Hippocampal formation (tissue), 2 donors: ENCODE measurements around the gene RCN1.
"Not testable (repeated sequence)": the region's sequence is repeated elsewhere in the genome, so short reads cannot be mapped to it uniquely, and the experiment has no call there.

Source experiments
- DNase-seq, 2 donors: peaks; one replicate each; lab custom pipeline; 2025; lab: John Stamatoyannopoulos, UW

The RCN1 gene

DNA sequence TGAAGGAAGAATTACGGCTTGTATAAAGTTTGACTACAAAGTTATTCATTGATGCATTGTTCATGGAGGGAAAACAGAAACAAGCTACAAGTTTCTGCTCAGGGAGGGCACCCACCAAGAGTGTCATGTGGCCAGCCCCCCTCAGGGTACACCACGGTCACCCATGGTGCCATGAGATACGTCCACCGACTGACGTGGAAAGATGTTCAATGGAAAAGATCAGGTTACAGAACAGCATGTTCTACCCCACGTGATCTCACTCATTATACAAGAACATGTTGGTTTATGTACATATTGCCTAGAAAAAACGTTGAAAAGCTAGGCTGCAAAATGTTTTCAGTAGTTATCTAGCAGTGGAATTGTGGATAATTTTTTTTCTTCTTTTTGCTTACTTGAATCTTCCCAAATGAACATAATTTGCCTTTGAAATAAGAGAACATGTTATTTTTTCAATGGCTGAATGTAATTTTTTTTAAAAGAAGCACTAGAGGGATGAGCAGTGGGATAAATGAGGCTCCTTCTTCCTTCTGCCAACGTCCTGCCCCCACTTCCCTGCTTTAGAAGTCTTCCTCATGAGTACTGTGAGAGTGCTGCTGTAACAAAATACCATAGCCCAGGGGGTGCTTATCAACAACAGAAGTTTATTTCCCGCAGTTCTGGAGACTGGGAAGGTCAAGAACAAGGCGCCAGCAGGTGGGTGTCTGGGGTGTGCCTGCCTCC lies 22.5 kb downstream of the RCN1 start:
- DNase-seq: no peak

DNA sequence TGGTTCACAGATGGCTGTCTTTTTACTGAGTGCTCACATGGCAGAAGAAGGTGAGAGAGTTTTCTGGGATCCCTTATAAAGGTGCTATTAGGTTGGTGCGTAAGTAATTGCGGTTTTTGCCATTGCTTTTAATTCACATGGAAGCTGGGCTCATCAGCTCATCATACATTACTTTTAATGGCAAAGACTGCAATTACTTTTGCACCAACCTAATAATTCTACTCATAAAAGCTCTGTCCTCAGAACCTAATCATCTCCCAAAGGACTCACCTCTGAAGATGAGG lies 23.0 kb downstream of the RCN1 start:
- no peak for DNase-seq

DNA sequence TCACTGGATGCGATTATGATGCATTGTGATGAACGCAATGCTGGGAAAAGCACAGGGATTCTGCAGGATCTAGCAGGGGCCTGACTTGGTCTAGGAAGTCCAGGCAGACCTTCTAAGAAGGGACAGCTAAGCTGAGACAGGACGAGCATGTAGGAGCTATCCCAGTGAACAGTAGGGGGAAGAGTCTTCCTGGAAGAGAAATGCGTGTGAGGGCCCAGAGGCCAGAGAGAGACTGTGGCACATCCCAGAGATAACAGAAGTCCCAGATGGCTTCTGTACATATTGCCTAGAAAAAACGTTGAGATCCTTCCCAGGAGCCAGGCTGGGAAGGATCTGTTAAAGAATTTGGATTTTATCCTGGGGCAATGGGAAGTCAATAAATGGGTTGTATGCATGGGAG lies 24.6 kb downstream of the RCN1 start:
- no peak for DNase-seq

DNA sequence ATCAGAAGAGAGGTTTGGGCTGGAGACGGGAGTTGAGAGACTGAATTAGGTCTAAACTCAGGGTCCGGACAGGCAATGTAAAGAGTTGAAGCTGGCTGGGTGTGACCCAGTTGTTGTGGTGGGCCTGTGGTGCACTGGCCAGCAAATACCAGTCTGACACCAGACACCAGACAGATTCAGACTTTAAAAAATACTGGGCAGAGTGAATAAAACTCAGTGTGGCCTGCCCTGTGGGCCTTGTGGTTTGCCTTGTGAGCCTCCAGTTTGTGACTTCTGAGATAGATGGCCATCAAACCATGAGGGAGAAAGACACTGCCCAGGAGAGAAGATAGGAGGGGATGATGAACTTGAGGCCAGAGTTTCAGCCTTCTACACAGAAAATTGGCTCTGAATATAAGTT lies 25.8 kb downstream of the RCN1 start:
- DNase-seq: no peak

GRCh38 chr11:32118025-32118974 lies 27.4 kb downstream of the RCN1 start:
- no peak for DNase-seq

DNA sequence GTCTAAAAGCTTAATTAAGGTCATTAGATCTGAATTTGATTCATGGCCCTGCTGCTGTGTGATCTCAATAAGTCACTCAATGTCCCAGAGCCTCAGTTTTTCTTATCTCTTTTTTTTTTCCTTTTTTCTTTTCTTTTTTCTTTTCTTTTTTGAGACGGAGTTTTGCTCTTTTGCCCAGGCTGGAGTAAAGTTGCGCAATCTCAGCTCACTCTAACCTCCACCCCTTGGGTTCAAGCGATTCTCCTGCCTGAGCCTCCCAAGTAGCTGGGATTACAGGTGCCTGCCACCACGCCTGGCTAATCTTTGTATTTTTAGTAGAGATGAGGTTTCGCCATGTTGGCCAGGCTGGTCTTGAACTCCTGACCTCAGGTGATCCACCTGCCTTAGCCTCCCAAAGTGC lies 28.3 kb downstream of the RCN1 start:
- DNase-seq: not testable (repeated sequence)

DNA sequence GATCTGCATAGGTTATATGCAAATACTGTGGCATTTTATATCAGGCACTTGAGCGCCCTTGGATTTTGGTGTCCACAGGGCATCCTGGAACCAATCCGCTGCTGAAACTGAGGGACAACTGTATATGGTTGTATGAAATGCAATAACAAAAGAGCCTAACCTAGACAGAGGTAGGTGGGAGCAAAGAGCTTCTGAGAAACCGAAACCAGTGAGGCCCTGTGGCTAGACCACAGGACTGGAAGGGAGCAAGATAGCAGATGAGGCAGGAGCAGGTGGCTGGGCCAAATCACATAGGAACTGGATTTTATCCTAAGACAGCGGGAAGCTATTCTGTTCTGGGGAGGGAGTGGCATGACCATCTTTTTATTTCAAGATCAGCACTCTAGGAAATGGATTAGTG lies 30.1 kb downstream of the RCN1 start:
- DNase-seq: no peak

- no peak for DNase-seq
Measured at GRCh38 chr11:32122200-32122599, 31.3 kb downstream of the RCN1 start.

GRCh38 chr11:32131321-32131720 lies 40.4 kb downstream of the RCN1 start:
- no peak for DNase-seq

- no peak for DNase-seq
Measured at GRCh38 chr11:32136657-32137056, 45.8 kb downstream of the RCN1 start.

DNA sequence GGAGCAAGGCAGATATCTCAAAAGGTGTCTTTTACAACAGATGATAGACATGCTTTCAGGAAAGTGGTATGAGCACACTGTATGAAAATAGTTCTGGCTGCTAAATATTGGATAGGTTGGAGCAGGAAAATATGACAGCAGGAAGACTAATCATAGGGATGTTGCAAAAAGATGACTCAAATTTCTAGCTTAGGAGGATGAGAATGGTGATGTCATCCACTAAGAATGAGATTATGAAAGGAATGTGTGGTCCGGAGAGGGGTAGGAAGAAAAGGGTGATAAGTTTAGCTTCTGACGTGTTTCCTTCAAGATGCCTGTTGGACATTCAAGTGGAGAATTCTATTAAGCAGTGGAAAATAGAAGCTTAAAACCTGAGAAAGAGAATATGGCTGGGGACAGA lies 46.4 kb downstream of the RCN1 start:
- DNase-seq: no peak

DNA sequence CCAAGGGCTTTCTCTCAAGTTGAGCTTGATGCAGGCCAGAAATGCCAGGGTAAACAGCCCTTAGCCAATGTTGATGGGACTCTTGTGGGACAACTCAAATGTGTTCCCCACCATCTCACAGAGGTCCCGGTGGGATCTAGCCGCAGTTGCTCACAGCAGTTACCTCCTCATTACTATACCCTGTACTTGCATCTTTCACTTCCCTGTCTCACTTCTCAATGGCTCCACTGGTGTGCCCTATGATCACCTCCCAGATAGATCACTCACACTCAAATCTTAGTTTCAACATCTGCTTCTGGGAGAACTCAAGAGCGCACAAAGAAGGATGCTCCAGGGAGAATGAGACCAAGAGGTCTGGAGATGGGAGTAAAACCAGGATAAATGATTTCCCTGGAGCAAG lies 47.0 kb downstream of the RCN1 start:
- no peak for DNase-seq

DNA sequence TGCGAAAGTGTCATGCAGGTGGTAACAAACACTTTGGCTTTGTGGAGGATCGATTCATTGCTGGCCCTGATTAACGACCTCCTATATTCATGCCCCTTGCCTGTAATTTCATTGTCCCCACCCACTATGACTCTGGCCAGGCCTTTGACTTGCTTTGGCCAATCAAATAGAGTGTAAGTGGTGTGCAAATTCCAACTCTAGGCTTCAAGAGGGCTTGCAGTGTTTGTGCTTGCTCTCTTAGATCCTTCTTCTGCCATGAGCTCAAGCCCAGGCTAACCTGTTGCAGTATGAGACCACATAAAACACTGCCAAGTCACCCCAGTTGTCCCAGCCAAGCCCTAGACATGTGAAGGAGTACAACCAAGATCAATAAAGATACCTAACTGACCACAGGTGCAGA lies 48.0 kb downstream of the RCN1 start:
- DNase-seq: no peak

DNA sequence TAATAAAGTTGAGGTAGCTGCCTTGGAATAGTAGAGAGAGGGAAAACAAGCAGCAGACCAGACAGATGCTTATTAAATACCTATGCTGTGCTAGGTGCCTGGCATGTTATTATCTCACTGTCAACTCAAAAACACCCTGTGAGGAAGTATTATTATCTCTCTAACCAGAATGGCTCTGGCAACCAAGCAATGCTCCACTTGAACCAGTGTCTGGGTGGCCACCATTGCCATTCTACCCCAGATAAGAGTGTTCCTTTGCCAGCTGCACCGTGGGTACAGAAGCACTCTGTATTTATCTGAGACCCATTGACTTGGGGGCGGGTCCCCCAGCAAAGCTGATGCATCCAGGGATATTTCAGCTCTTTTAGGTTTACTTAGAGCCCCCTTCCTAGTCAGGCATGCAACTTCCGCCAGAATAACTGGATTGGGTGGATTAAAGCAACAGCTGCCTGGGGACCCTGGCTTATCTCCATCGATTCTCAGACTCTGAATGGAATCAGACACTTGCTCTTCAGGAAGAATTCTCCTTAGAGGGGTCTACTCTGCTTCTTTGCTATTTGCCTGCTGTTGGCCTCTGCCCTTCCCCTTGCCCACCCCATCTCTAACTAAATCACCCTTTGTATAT lies 49.1 kb downstream of the RCN1 start:
- DNase-seq: no peak

GRCh38 chr11:32141745-32142546 lies 51.1 kb downstream of the RCN1 start:
- no peak for DNase-seq

GRCh38 chr11:32143378-32143777 lies 52.5 kb downstream of the RCN1 start:
- DNase-seq: no peak

- DNase-seq: no peak
Measured at GRCh38 chr11:32145282-32145681, 54.4 kb downstream of the RCN1 start.

DNA sequence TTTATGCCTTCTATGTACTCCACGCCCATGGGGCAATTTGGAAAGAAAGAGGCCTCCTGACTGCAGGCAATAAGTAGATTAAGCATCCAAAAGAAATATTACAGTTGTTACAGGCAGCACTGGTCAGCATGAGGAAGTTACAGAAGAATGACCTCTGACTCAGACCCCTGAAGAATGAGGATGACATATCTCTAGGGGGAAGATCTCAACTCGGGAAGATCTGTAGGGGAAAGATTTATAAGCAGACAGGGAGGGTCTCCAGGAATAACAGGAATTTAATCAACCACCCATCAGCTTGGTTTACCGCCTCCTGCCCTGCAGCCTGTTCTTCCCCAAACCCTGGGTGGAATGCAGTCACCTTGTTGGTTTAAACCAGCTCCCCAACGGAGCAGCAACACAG lies 58.0 kb downstream of the RCN1 start:
- DNase-seq: no peak

DNA sequence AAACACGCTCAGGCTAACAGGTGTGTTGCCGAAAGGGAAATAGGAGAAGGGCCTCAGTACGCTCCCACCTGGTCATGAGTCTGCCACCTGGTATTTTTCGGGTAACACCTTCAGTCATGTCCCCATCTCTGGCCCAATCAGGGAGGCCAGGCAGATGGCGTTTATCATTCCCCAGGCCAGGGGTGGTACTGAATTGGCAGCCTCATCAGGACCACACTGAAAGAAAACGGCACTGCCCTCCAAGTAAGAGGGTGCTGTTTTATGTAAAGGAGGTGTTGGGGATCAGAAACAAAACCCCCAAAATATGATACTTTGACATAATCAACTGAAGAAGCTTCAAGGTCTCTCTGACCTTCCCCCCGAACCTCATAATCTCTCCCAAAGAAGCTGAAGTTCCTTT lies 58.9 kb downstream of the RCN1 start:
- DNase-seq: no peak

- DNase-seq: no peak
Measured at GRCh38 chr11:32151027-32151426, 60.2 kb downstream of the RCN1 start.

GRCh38 chr11:32152216-32152615 lies 61.3 kb downstream of the RCN1 start:
- DNase-seq: no peak

DNA sequence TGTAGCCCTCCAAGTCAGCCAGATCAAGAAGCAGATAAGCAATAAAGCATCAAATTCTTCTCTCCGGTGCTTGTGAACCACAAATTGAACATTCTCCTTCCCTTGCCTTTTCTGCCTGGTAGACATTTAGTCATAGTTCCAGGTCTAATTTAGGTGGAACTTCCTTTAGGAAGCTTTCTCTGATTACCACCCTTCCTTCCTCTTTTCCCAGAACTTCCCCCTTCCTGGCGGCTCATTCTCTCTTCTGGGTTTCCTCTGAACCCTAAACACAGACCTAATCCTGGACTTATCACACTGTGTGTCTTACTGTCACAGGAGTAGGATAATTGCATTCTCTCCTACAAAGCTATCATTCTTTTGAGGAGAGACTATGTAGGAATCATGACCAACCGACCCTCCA lies 61.9 kb downstream of the RCN1 start:
- DNase-seq: no peak
